Common myeloid progenitor, CD34-positive (primary cell): ENCODE results near the gene TACC2.
A peak's percentile ranks its signal among the peaks of the same experiment; 100 is the strongest.
"Not testable (repeated sequence)": the region's sequence is repeated elsewhere in the genome, so short reads cannot be mapped to it uniquely, and the experiment has no call there.

ENCODE experiments used
- CTCF ChIA-PET: fragments of 350-600 bp; sonication (Branson Sonifier 250); formaldehyde crosslinking; loops from one replicate; lab custom pipeline; 2021; ENCODE audit warnings: antibody characterized with exemption; lab: Charles Lee
- POLR2A ChIA-PET: fragments of 350-600 bp; sonication (Branson Sonifier 250); formaldehyde crosslinking; loops from one replicate; lab custom pipeline; 2021; ENCODE audit warnings: antibody characterized with exemption; lab: Charles Lee
- DNase-seq, 3 donors: peaks; one replicate each; pipeline versions ENCODE4 v3.0.0 to v3.0.0-alpha.2; 2013
- H3K27ac ChIP-seq, 2 experiments: 1 replicate in 1 of 2; 2 replicates in 1 of 2; pipeline ENCODE4 v1.7.0; 2013; ENCODE audit warnings: inconsistent platforms in 2 of 2, low read length in 2 of 2, mild to moderate bottlenecking in 2 of 2, low read depth in 1 of 2, moderate library complexity in 1 of 2; ENCODE audit not compliant: severe bottlenecking in 2 of 2, insufficient read depth in 1 of 2, poor library complexity in 1 of 2
- H3K27me3 ChIP-seq, 5 experiments: replicated peaks in 2 of 5; 1 replicate in 3 of 5; 2 replicates in 2 of 5; pipeline versions ENCODE4 v1.6.1 to v1.7.0; 2013; ENCODE audit warnings: low read length in 4 of 5, mild to moderate bottlenecking in 2 of 5, moderate library complexity in 2 of 5, inconsistent platforms in 1 of 5; ENCODE audit not compliant: insufficient read depth in 5 of 5, control insufficient read depth in 4 of 5
- H3K36me3 ChIP-seq, 4 experiments: 1 replicate in 2 of 4; 2 replicates in 2 of 4; pipeline versions ENCODE4 v1.6.1 to v1.7.0; 2013; ENCODE audit warnings: low read length in 3 of 4, control low read depth in 1 of 4, mild to moderate bottlenecking in 1 of 4; ENCODE audit not compliant: control insufficient read depth in 4 of 4, insufficient read depth in 4 of 4
- H3K4me1 ChIP-seq, 4 experiments: 1 replicate in 3 of 4; 2 replicates in 1 of 4; pipeline versions ENCODE4 v1.6.1 to v1.7.1; 2013; ENCODE audit warnings: low read length in 3 of 4, mild to moderate bottlenecking in 3 of 4, control low read depth in 1 of 4, inconsistent platforms in 1 of 4, moderate library complexity in 1 of 4; ENCODE audit not compliant: control insufficient read depth in 4 of 4, insufficient read depth in 4 of 4; ENCODE audit errors: control extremely low read depth in 1 of 4
- H3K4me3 ChIP-seq, 7 experiments: 1 replicate in 4 of 7; 2 replicates in 3 of 7; pipeline versions ENCODE4 v1.5.1 to v1.7.0; 2013; ENCODE audit warnings: mild to moderate bottlenecking in 7 of 7, low read length in 6 of 7, moderate library complexity in 6 of 7, inconsistent platforms in 2 of 7, low read depth in 2 of 7, control low read depth in 1 of 7; ENCODE audit not compliant: insufficient read depth in 4 of 7, control insufficient read depth in 1 of 7; ENCODE audit errors: extremely low read depth in 1 of 7
- H3K9me3 ChIP-seq, 5 experiments: 1 replicate in 4 of 5; 2 replicates in 1 of 5; pipeline versions ENCODE4 v1.6.1 to v1.7.1; 2013; ENCODE audit warnings: low read length in 4 of 5, mild to moderate bottlenecking in 2 of 5, inconsistent platforms in 1 of 5, low read depth in 1 of 5, moderate library complexity in 1 of 5; ENCODE audit not compliant: control insufficient read depth in 4 of 5, insufficient read depth in 2 of 5; ENCODE audit errors: control extremely low read depth in 1 of 5
- WGBS: methylation state at CpG from one replicate; pipeline ENCODE4 v1.1.5; 2013; ENCODE audit not compliant: insufficient coverage; 5-methylcytosine and 5-hydroxymethylcytosine counted together

TACC2 gene

GRCh38 chr10:122023257-122023656, 34.3 kb downstream of the TACC2 start:
- POLR2A ChIA-PET, DNase-seq, H3K4me3 ChIP-seq, H3K9me3 ChIP-seq, CTCF ChIA-PET, H3K36me3 ChIP-seq, H3K4me1 ChIP-seq, H3K27ac ChIP-seq: not testable (repeated sequence)
- peaks cover 0 to 22% (median 13%) of the 10 kb centered on the region in 5 experiments for H3K27me3 ChIP-seq
- WGBS = 100% methylated on average over 4 of the region's 7 CpGs

GRCh38 chr10:122029499-122030199, 40.7 kb downstream of the TACC2 start:
- H3K27me3 ChIP-seq = peaks cover 0 to 4% (median 0%) of the 10 kb centered on the region in 5 experiments
- ChIA-PET CTCF (no interaction called here), POLR2A (no interaction called here)
- H3K36me3 ChIP-seq = no peaks in the 10 kb centered on the region
- H3K4me1 ChIP-seq = no peaks in the 10 kb centered on the region
- WGBS = 100% methylated on average over 4 of the region's 8 CpGs
- no peak overlapping the region for H3K27ac ChIP-seq
- H3K9me3 ChIP-seq = no peaks in the 10 kb centered on the region
- no peak for DNase-seq
- H3K4me3 ChIP-seq = no peak overlapping the region

GRCh38 chr10:122030200-122030552, 41.2 kb downstream of the TACC2 start:
- DNase-seq = no peak
- H3K27ac ChIP-seq = no peak overlapping the region
- ChIA-PET CTCF (no interaction called here), POLR2A (no interaction called here)
- H3K36me3 ChIP-seq = no peaks in the 10 kb centered on the region
- WGBS = 82% methylated on average over 3 of the region's 7 CpGs
- no peak overlapping the region for H3K4me3 ChIP-seq
- H3K9me3 ChIP-seq = no peaks in the 10 kb centered on the region
- no peaks in the 10 kb centered on the region for H3K4me1 ChIP-seq
- peaks cover 0 to 5% (median 0%) of the 10 kb centered on the region in 5 experiments for H3K27me3 ChIP-seq

GRCh38 chr10:122033224-122033926, 44.4 kb downstream of the TACC2 start:
- DNase-seq = no peak
- Histone ChIP-seq H3K9me3 (no peaks in the 10 kb centered on the region), H3K4me1 (no peaks in the 10 kb centered on the region), H3K36me3 (no peaks in the 10 kb centered on the region), H3K27me3 (peaks cover 0 to 7% (median 0%) of the 10 kb centered on the region in 5 experiments), H3K4me3 (no peak overlapping the region), H3K27ac (no peak overlapping the region)
- ChIA-PET CTCF (no interaction called here), POLR2A (no interaction called here)
- WGBS = 83% methylated on average over 2 of the region's 9 CpGs

GRCh38 chr10:122034149-122034756, 45.3 kb downstream of the TACC2 start:
- no peaks in the 10 kb centered on the region for H3K4me1 ChIP-seq
- ChIA-PET CTCF (no interaction called here), POLR2A (no interaction called here)
- H3K27me3 ChIP-seq = peaks cover 0 to 7% (median 0%) of the 10 kb centered on the region in 5 experiments
- H3K4me3 ChIP-seq = no peak overlapping the region
- no peak overlapping the region for H3K27ac ChIP-seq
- peak in 1 of 3 donors; percentile 0 for DNase-seq
- no peaks in the 10 kb centered on the region for H3K36me3 ChIP-seq
- H3K9me3 ChIP-seq = no peaks in the 10 kb centered on the region
- WGBS = 98% methylated on average over 5 of the region's 6 CpGs

GRCh38 chr10:122040786-122041185, 51.8 kb downstream of the TACC2 start:
- CTCF ChIA-PET = no interaction called here

GRCh38 chr10:122042836-122043235, 53.9 kb downstream of the TACC2 start:
- H3K27me3 ChIP-seq = peaks cover 0 to 31% (median 6%) of the 10 kb centered on the region in 5 experiments
- H3K9me3 ChIP-seq = no peaks in the 10 kb centered on the region
- POLR2A ChIA-PET = no interaction called here
- no peak overlapping the region for H3K27ac ChIP-seq
- H3K36me3 ChIP-seq = no peaks in the 10 kb centered on the region
- no peak for DNase-seq
- CTCF ChIA-PET = no interaction called here
- H3K4me3 ChIP-seq = no peak overlapping the region
- no peaks in the 10 kb centered on the region for H3K4me1 ChIP-seq
- WGBS = no CpG with 5 or more reads among the region's 1 CpG

More at GRCh38 chr10:122040786-122041185, 51.8 kb downstream of the TACC2 start:
- Histone ChIP-seq H3K27me3 (peaks cover 0 to 31% (median 3%) of the 10 kb centered on the region in 5 experiments), H3K27ac (no peak overlapping the region), H3K4me1 (no peaks in the 10 kb centered on the region), H3K4me3 (no peak overlapping the region), H3K36me3 (no peaks in the 10 kb centered on the region), H3K9me3 (no peaks in the 10 kb centered on the region)
- DNase-seq = no peak
- WGBS = 87% methylated on average over 6 of the region's 8 CpGs
- POLR2A ChIA-PET = no interaction called here
